Astrocyte (in vitro differentiated cells and primary cell): ENCODE measurements around the gene CSNK1E. TPM values are rescaled to one million over a fixed set of nuclear protein-coding genes. Genes with fewer than 3 reads are reported as not detected.

Source experiments
- DNase-seq: peaks from one replicate; pipeline ENCODE4 v3.0.0-alpha.2; 2010; ENCODE audit warnings: low read depth
- FAIRE-seq: peaks from 2 replicates; lab custom pipeline; 2011; peaks lifted over from hg19 to GRCh38; lab: Jason Lieb, UNC
- H2AFZ ChIP-seq: 2 replicates; pipeline ENCODE4 v1.6.0; 2012; ENCODE audit warnings: low read depth, low read length, inconsistent platforms
- H3K27ac ChIP-seq: 2 replicates; pipeline ENCODE4 v1.5.1; 2011; ENCODE audit warnings: low read depth, low read length, inconsistent platforms
- H3K27me3 ChIP-seq: 2 replicates; pipeline ENCODE4 v1.6.0; 2011; ENCODE audit warnings: low read length, inconsistent platforms; ENCODE audit not compliant: insufficient read depth
- H3K36me3 ChIP-seq: 2 replicates; pipeline ENCODE4 v1.5.1; 2011; ENCODE audit warnings: low read length, inconsistent platforms; ENCODE audit not compliant: insufficient read depth
- H3K4me1 ChIP-seq: 2 replicates; pipeline ENCODE4 v1.5.1; 2011; ENCODE audit warnings: low read length, inconsistent platforms; ENCODE audit not compliant: insufficient read depth
- H3K4me2 ChIP-seq: 2 replicates; pipeline ENCODE4 v1.6.0; 2012; ENCODE audit warnings: low read length, inconsistent platforms
- H3K4me3 ChIP-seq: 2 replicates; pipeline ENCODE4 v1.5.1; 2011; ENCODE audit warnings: low read depth, mild to moderate bottlenecking, low read length, inconsistent platforms; ENCODE audit not compliant: insufficient read depth
- H3K79me2 ChIP-seq: 2 replicates; pipeline ENCODE4 v1.6.0; 2012; ENCODE audit warnings: mild to moderate bottlenecking, low read length, inconsistent platforms; ENCODE audit not compliant: insufficient read depth
- H3K9ac ChIP-seq: 2 replicates; pipeline ENCODE4 v1.6.0; 2012; ENCODE audit warnings: mild to moderate bottlenecking, low read length, inconsistent platforms
- H3K9me3 ChIP-seq: 2 replicates; pipeline ENCODE4 v1.5.1; 2012; ENCODE audit warnings: low read depth, mild to moderate bottlenecking, low read length, inconsistent platforms; ENCODE audit not compliant: insufficient read depth
- H4K20me1 ChIP-seq: 2 replicates; pipeline ENCODE4 v1.6.0; 2012; ENCODE audit warnings: low read length, inconsistent platforms; ENCODE audit not compliant: insufficient read depth
- H3K27ac Mint-ChIP-seq: one replicate; pipeline ENCODE4 v1.8.0; 2021; ENCODE audit warnings: mild to moderate bottlenecking, mixed read lengths; ENCODE audit not compliant: unreplicated experiment
- H3K27me3 Mint-ChIP-seq: one replicate; pipeline ENCODE4 v1.8.0; 2021; ENCODE audit warnings: low read depth, mixed read lengths; ENCODE audit not compliant: unreplicated experiment
- H3K36me3 Mint-ChIP-seq: one replicate; pipeline ENCODE4 v1.8.0; 2021; ENCODE audit warnings: low read depth, mixed read lengths; ENCODE audit not compliant: unreplicated experiment
- H3K4me1 Mint-ChIP-seq: one replicate; pipeline ENCODE4 v1.8.0; 2021; ENCODE audit warnings: low read depth, mixed read lengths; ENCODE audit not compliant: unreplicated experiment
- H3K4me3 Mint-ChIP-seq: one replicate; pipeline ENCODE4 v1.8.0; 2021; ENCODE audit warnings: mild to moderate bottlenecking, moderate library complexity, mixed read lengths; ENCODE audit not compliant: unreplicated experiment
- H3K9me3 Mint-ChIP-seq: one replicate; pipeline ENCODE4 v1.8.0; 2021; ENCODE audit warnings: mild to moderate bottlenecking, mixed read lengths; ENCODE audit not compliant: unreplicated experiment
- CTCF ChIP-seq: IDR thresholded peaks from 2 replicates; pipeline ENCODE4 v1.5.1; 2011; ENCODE audit warnings: low read depth, mild to moderate bottlenecking, inconsistent platforms, low read length, moderate library complexity; ENCODE audit not compliant: insufficient read depth
- EZH2 ChIP-seq: IDR thresholded peaks from 2 replicates; pipeline ENCODE4 v1.6.1; 2012; ENCODE audit warnings: mild to moderate bottlenecking, low read length, inconsistent platforms; ENCODE audit not compliant: insufficient read depth
- total RNA-seq: library from RNA; stranded (reverse); gene quantifications from 2 replicates; pipeline ENCODE4 v1.2.1, GENCODE V29; 2021

Gene CSNK1E
- total RNA-seq, 1 donor from 2014 or later = 171 TPM

- no peak overlapping the region for H3K4me2 ChIP-seq
These were observed 8.3 kb downstream of the CSNK1E start for GRCh38 chr22:38308791-38309498.

GRCh38 chr22:38305471-38306448, 11.5 kb downstream of the CSNK1E start:
- Histone ChIP-seq H3K9ac (peak overlapping the region; percentile 43), H3K4me1 (peaks cover 31% of the 10 kb centered on the region), H4K20me1 (peaks cover 100% of the 10 kb centered on the region), H3K27ac (peak overlapping the region; percentile 27), H2AFZ (no peak overlapping the region), H3K27me3 (no peaks in the 10 kb centered on the region), H3K4me2 (peak overlapping the region; percentile 49), H3K79me2 (peaks cover 99% of the 10 kb centered on the region), H3K36me3 (peaks cover 36% of the 10 kb centered on the region), H3K4me3 (no peak overlapping the region), H3K9me3 (no peaks in the 10 kb centered on the region)
- H3K36me3 Mint-ChIP-seq = peaks cover 18% of the 10 kb centered on the region
- peak overlapping the region; percentile 68 for H3K27ac Mint-ChIP-seq
- H3K4me3 Mint-ChIP-seq = peak overlapping the region; percentile 41
- no peak for TF ChIP-seq CTCF
- no peak for TF ChIP-seq EZH2
- no peak for FAIRE-seq
- H3K27me3 Mint-ChIP-seq = no peaks in the 10 kb centered on the region
- no peaks in the 10 kb centered on the region for H3K9me3 Mint-ChIP-seq
- DNase-seq = peak; percentile 64
- peaks cover 36% of the 10 kb centered on the region for H3K4me1 Mint-ChIP-seq

More at GRCh38 chr22:38308791-38309498, 8.3 kb downstream of the CSNK1E start:
- Histone ChIP-seq H4K20me1 (peaks cover 100% of the 10 kb centered on the region), H2AFZ (no peak overlapping the region), H3K27me3 (no peaks in the 10 kb centered on the region), H3K36me3 (peaks cover 26% of the 10 kb centered on the region), H3K4me1 (peaks cover 60% of the 10 kb centered on the region), H3K9ac (no peak overlapping the region), H3K9me3 (no peaks in the 10 kb centered on the region), H3K79me2 (peaks cover 99% of the 10 kb centered on the region), H3K4me3 (no peak overlapping the region), H3K27ac (no peak overlapping the region)
- Mint-ChIP-seq H3K36me3 (peaks cover 20% of the 10 kb centered on the region), H3K27ac (peak overlapping the region; percentile 90), H3K4me1 (peaks cover 52% of the 10 kb centered on the region), H3K9me3 (no peaks in the 10 kb centered on the region), H3K27me3 (no peaks in the 10 kb centered on the region), H3K4me3 (peak overlapping the region; percentile 45)
- TF ChIP-seq EZH2 (no peak), CTCF (no peak)
- FAIRE-seq = no peak
- no peak for DNase-seq
